ENCODE results near the gene TLE2.
A peak's percentile ranks its signal among the peaks of the same experiment; 100 is the strongest.

DNA sequence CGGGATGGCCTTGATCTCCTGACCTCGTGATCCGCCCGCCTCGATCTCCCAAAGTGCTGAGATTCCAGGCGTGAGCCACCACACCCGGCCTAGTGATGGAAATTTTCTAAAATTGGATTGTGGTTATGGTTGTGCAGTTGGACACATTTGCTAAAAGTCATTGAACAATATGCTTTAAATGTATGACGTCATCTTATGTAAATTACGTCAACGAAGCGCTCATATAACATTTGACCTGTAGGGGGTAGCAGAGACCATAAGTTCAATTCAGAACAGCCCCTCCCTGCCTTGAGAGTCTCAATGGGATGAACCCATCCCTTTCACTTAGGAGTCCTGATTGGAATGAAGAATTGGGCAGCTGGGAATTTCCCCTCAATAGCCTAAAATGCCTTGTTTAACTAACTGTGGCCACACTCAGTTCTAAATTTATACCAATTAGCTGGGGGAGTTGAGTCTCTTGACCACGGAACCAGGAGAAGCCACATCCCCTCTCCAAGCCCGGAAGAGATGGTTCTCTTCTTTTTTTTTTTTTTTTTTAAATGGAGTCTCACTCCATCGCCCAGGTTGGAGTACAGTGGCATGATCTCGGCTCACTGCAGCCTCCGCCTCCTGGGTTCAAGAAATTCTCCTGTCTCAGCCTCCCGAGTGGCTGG is 66.9 kb downstream of the TLE2 start:
- TF ChIP-seq, protein P1, sequence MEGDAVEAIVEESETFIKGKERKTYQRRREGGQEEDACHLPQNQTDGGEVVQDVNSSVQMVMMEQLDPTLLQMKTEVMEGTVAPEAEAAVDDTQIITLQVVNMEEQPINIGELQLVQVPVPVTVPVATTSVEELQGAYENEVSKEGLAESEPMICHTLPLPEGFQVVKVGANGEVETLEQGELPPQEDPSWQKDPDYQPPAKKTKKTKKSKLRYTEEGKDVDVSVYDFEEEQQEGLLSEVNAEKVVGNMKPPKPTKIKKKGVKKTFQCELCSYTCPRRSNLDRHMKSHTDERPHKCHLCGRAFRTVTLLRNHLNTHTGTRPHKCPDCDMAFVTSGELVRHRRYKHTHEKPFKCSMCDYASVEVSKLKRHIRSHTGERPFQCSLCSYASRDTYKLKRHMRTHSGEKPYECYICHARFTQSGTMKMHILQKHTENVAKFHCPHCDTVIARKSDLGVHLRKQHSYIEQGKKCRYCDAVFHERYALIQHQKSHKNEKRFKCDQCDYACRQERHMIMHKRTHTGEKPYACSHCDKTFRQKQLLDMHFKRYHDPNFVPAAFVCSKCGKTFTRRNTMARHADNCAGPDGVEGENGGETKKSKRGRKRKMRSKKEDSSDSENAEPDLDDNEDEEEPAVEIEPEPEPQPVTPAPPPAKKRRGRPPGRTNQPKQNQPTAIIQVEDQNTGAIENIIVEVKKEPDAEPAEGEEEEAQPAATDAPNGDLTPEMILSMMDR (conservative IDR thresholded peaks at IDR 0.05; ENCODE audit: low read depth, low read length), result peak; percentile 70
- no peak for TF ChIP-seq EZH2 (IDR thresholded peaks at IDR 0.05; ENCODE audit: low read length, unreplicated experiment)
